Hepatocyte (in vitro differentiated cells): ENCODE measurements around the gene GPR183.
"Not testable (repeated sequence)": the region's sequence is repeated elsewhere in the genome, so short reads cannot be mapped to it uniquely, and the experiment has no call there.

Experiments
- EZH2 ChIP-seq: fragments of 200-600 bp; sonication (generic); IDR thresholded peaks from 2 replicates; pipeline ENCODE4 v1.6.1; 2016; ENCODE audit warnings: antibody characterized with exemption, mild to moderate bottlenecking, borderline replicate concordance
- EZH2phosphoT487 ChIP-seq: fragments of 200-600 bp; sonication (generic); IDR thresholded peaks from one replicate; pipeline ENCODE4 v1.6.1; 2018; ENCODE audit warnings: antibody characterized with exemption, mild to moderate bottlenecking, low read depth, moderate library complexity; ENCODE audit not compliant: unreplicated experiment, severe bottlenecking
- TF ChIP-seq, protein P1 (sequence below): fragments of 200-600 bp; sonication (generic); IDR thresholded peaks from 2 replicates; pipeline ENCODE4 v1.5.1; 2016; ENCODE audit warnings: antibody characterized with exemption, mild to moderate bottlenecking; ENCODE audit not compliant: poor library complexity

DNA sequence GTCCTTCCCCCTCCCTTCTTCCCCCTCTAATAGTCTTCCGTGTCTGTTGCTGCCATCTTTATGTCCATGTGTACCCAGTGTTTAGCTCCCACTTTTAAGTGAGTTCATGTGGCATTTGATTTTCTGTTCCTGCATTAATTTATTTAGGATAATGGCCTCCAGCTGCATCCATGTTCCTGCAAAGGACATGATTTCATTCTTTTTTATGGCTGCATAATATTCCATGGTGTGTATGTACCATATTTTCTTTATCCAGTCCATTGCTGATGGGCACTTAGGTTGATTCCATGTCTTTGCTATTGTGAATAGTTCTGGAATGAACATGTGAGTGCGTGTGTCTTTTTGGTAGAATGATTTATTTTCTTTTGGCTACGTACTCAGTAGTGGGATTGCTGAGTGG lies 58.0 kb downstream of the GPR183 start:
- not testable (repeated sequence) for TF ChIP-seq EZH2phosphoT487, EZH2
- TF ChIP-seq, protein P1, sequence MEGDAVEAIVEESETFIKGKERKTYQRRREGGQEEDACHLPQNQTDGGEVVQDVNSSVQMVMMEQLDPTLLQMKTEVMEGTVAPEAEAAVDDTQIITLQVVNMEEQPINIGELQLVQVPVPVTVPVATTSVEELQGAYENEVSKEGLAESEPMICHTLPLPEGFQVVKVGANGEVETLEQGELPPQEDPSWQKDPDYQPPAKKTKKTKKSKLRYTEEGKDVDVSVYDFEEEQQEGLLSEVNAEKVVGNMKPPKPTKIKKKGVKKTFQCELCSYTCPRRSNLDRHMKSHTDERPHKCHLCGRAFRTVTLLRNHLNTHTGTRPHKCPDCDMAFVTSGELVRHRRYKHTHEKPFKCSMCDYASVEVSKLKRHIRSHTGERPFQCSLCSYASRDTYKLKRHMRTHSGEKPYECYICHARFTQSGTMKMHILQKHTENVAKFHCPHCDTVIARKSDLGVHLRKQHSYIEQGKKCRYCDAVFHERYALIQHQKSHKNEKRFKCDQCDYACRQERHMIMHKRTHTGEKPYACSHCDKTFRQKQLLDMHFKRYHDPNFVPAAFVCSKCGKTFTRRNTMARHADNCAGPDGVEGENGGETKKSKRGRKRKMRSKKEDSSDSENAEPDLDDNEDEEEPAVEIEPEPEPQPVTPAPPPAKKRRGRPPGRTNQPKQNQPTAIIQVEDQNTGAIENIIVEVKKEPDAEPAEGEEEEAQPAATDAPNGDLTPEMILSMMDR: not testable (repeated sequence)
